Suprapubic skin (tissue), 4 donors: Measurements from ENCODE around the gene SND1. TPM values are rescaled to one million over a fixed set of nuclear protein-coding genes. Genes with fewer than 3 reads are reported as not detected.

Experiments
- DNase-seq, 2 donors: peaks; one replicate each; pipeline ENCODE4 v3.0.0-alpha.2; 2019; ENCODE audit warnings: low spot score in 2 of 2
- H3K27ac ChIP-seq: fragments of 200-600 bp; sonication (generic); one replicate; pipeline ENCODE4 v1.5.1; 2019
- H3K27me3 ChIP-seq: fragments of 200-600 bp; sonication (generic); one replicate; pipeline ENCODE4 v1.5.1; 2019
- H3K36me3 ChIP-seq: fragments of 200-600 bp; sonication (generic); one replicate; pipeline ENCODE4 v1.5.1; 2019
- H3K4me1 ChIP-seq: fragments of 200-600 bp; sonication (generic); one replicate; pipeline ENCODE4 v1.5.1; 2019
- H3K4me3 ChIP-seq: fragments of 200-600 bp; sonication (generic); one replicate; pipeline ENCODE4 v1.5.1; 2019; ENCODE audit warnings: mild to moderate bottlenecking
- H3K9me3 ChIP-seq: fragments of 200-600 bp; sonication (generic); one replicate; pipeline ENCODE4 v1.5.1; 2019
- EP300 ChIP-seq: sonication (generic); formaldehyde crosslinking; IDR thresholded peaks from one replicate; pipeline ENCODE4 v1.6.1; 2017; ENCODE audit warnings: antibody characterized with exemption
- POLR2A ChIP-seq, 2 donors: fragments of 450-650 bp; IDR thresholded peaks; one replicate each; pipeline ENCODE4 v1.6.1; 2017; ENCODE audit warnings: antibody characterized with exemption in 2 of 2, mild to moderate bottlenecking in 2 of 2, moderate library complexity in 2 of 2
- POLR2AphosphoS5 ChIP-seq, 3 donors: sonication (generic); formaldehyde crosslinking; IDR thresholded peaks; one replicate each; pipeline ENCODE4 v1.6.1; 2017; ENCODE audit warnings: antibody characterized with exemption in 3 of 3
- WGBS: methylation state at CpG from one replicate; pipeline ENCODE4 v1.1.5; 2018; 5-methylcytosine and 5-hydroxymethylcytosine counted together
- total RNA-seq, 4 donors: library from RNA; depleted of rRNA; stranded (reverse); fragments of >200 nt; gene quantifications; one replicate each; pipeline ENCODE4 v1.1.0, GENCODE V29; 2016
- TF ChIP-seq, protein P1 (sequence below), 2 donors: fragments of 200-600 bp in 1 of 2; fragments of 450-650 bp in 1 of 2; sonication (generic) in 1 of 2; IDR thresholded peaks; one replicate each; pipeline ENCODE4 v1.5.1; 2016 to 2019; ENCODE audit warnings: antibody characterized with exemption in 2 of 2, mild to moderate bottlenecking in 1 of 2, moderate library complexity in 1 of 2

Gene SND1
- total RNA-seq, 4 donors from 2014 or later: 72.2 to 99.8 (median 77.2) TPM

DNA sequence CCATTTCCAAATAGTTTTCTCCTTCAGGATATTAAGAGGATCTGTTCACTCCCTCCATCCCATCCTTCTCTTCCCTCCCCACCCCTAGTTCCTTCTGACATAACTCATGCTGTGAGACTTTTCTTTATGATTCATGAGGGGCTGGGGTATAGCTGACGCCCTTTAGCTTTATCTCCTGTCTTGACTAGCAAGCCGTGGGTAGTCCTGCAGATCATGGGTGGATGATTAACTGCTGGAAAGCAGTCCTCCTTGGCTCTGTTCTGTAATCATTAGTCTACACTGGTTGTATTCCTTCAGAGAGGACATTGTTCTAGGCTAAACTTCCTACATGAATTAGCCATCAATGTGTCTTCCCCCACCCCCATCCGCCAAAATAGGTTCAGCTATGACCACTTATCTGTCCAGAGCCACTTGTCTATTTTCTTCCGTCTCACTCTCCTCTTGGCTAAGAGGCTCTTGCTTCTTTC, 243.9 kb downstream of the SND1 start:
- TF ChIP-seq POLR2A (IDR thresholded peaks at IDR 0.05): no peak
- TF ChIP-seq, protein P1, sequence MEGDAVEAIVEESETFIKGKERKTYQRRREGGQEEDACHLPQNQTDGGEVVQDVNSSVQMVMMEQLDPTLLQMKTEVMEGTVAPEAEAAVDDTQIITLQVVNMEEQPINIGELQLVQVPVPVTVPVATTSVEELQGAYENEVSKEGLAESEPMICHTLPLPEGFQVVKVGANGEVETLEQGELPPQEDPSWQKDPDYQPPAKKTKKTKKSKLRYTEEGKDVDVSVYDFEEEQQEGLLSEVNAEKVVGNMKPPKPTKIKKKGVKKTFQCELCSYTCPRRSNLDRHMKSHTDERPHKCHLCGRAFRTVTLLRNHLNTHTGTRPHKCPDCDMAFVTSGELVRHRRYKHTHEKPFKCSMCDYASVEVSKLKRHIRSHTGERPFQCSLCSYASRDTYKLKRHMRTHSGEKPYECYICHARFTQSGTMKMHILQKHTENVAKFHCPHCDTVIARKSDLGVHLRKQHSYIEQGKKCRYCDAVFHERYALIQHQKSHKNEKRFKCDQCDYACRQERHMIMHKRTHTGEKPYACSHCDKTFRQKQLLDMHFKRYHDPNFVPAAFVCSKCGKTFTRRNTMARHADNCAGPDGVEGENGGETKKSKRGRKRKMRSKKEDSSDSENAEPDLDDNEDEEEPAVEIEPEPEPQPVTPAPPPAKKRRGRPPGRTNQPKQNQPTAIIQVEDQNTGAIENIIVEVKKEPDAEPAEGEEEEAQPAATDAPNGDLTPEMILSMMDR (IDR thresholded peaks at IDR 0.05): no peak
- TF ChIP-seq EP300: no peak
- no peak for TF ChIP-seq POLR2AphosphoS5 (IDR thresholded peaks at IDR 0.05)
- no peaks in the 10 kb centered on the region for H3K27me3 ChIP-seq
- DNase-seq: no peak
- no peaks in the 10 kb centered on the region for H3K9me3 ChIP-seq
- H3K4me1 ChIP-seq: no peaks in the 10 kb centered on the region
- H3K4me3 ChIP-seq: no peak overlapping the region
- H3K36me3 ChIP-seq: no peaks in the 10 kb centered on the region
- 92% methylated on average over 4 of the region's 4 CpGs for whole genome bisulfite sequencing
- no peak overlapping the region for H3K27ac ChIP-seq

DNA sequence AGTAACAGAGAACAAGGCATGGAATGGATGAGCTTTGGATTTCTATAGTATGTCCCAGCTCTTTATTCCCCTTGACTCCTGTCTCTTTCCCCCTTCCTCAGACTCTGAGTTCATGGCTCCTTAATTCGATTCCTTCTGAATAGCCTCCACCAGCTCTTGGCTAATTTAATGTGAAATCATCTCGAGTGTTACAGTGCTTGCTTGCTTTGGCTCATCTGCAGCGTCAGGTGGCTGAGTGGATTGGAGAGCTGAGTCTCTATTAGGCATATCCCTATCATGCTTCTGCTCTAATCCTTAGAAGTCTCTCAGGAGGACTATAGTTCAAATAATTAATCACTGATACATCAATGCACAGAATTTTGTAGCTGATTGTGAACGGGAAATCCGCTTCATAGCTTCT, 244.7 kb downstream of the SND1 start:
- Histone ChIP-seq H3K4me3 (no peak overlapping the region), H3K27me3 (no peaks in the 10 kb centered on the region), H3K9me3 (no peaks in the 10 kb centered on the region), H3K36me3 (no peaks in the 10 kb centered on the region), H3K4me1 (no peaks in the 10 kb centered on the region), H3K27ac (no peak overlapping the region)
- TF ChIP-seq POLR2A (IDR thresholded peaks at IDR 0.05): no peak
- TF ChIP-seq EP300: no peak
- TF ChIP-seq POLR2AphosphoS5 (IDR thresholded peaks at IDR 0.05): no peak
- TF ChIP-seq, protein P1 (IDR thresholded peaks at IDR 0.05): no peak
- WGBS: 93% methylated on average over 5 of the region's 5 CpGs
- DNase-seq: no peak

DNA sequence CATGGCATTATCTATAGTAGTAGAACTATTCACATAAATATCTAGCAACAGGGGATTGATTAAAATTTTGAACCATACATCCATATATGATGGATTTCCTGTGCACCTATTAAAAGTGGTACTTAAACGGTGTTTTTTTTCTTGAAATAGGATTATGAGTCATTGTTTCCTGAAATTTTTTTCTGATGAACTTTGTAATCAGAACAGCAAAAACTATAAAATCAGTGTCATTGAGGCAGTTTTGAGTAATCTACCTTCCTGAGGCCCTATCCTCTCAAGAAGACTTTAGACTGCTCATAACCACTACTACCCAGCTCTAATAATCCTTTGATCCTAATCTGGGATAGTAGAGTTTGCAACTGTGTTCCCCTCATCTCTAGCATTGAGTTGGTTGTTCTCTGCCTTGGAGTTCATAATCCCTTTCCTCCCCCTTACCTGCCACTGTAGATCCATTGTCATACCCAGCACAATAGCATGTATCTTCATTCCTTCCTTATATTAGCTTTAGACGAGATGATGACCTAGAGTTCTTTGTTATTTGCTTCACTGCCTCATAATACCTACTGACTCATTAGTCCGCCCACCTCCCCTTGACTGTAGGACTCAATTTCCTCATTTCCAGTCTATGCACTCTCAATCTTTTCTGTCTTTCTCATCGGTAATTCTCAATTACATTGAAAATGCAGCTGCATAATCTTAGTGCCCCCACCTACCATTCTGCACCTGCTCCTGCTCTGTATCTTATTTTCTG, 245.9 kb downstream of the SND1 start:
- WGBS: 87% methylated on average over 4 of the region's 4 CpGs
- no peaks in the 10 kb centered on the region for H3K4me1 ChIP-seq
- no peak for TF ChIP-seq EP300
- TF ChIP-seq, protein P1 (IDR thresholded peaks at IDR 0.05): no peak
- no peak for TF ChIP-seq POLR2AphosphoS5 (IDR thresholded peaks at IDR 0.05)
- no peak for TF ChIP-seq POLR2A (IDR thresholded peaks at IDR 0.05)
- no peaks in the 10 kb centered on the region for H3K9me3 ChIP-seq
- H3K36me3 ChIP-seq: no peaks in the 10 kb centered on the region
- no peak overlapping the region for H3K4me3 ChIP-seq
- H3K27me3 ChIP-seq: no peaks in the 10 kb centered on the region
- no peak overlapping the region for H3K27ac ChIP-seq
- no peak for DNase-seq

DNA sequence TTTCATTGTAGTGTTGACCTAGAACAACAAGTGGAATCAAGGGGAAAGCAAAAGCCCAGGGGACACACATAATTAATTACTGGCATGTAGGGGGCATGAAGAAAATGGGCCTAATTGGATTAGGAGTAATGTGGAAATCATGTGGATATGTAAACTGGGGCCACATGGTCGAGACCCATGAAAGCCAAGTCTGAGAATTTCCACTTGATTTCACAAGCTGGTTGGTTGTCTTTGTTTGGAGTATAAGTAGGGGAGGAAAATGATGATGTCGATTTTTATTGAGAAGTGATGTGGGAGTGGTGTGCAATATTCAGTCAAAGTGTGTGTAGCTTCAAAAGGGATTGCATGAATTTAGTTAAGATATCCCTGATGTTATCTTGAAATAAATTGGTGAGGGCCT, 247.4 kb downstream of the SND1 start:
- Histone ChIP-seq H3K36me3 (no peaks in the 10 kb centered on the region), H3K27me3 (no peaks in the 10 kb centered on the region), H3K27ac (no peak overlapping the region), H3K9me3 (no peaks in the 10 kb centered on the region), H3K4me3 (no peak overlapping the region), H3K4me1 (no peaks in the 10 kb centered on the region)
- TF ChIP-seq EP300 (no peak), POLR2AphosphoS5 (IDR thresholded peaks at IDR 0.05) (no peak), POLR2A (IDR thresholded peaks at IDR 0.05) (no peak)
- TF ChIP-seq, protein P1 (IDR thresholded peaks at IDR 0.05): no peak
- WGBS: 77% methylated on average over 2 of the region's 2 CpGs
- no peak for DNase-seq

DNA sequence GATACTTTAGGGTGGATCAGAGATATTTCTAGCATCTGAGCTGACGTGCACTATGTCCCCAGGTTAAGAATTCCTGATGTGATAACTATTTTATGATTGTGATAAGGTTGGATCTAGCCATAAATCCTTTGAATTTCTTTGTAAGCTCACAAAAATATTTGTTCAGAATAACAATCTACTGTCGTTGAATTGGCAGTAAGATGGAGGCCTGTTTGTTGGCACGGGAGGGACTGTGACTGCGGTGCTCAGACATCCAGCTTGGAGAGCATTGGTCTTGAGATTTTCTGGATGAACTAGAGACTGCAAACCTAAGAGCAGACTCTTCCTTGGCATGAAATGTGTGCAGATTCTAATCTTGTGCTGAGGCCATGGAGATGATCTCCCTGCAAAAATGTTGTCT, 248.1 kb downstream of the SND1 start:
- Histone ChIP-seq H3K27ac (no peak overlapping the region), H3K9me3 (no peaks in the 10 kb centered on the region), H3K36me3 (no peaks in the 10 kb centered on the region), H3K4me1 (no peaks in the 10 kb centered on the region), H3K4me3 (no peak overlapping the region), H3K27me3 (no peaks in the 10 kb centered on the region)
- TF ChIP-seq, protein P1 (IDR thresholded peaks at IDR 0.05): no peak
- TF ChIP-seq POLR2A (IDR thresholded peaks at IDR 0.05): no peak
- TF ChIP-seq POLR2AphosphoS5 (IDR thresholded peaks at IDR 0.05): no peak
- TF ChIP-seq EP300: no peak
- DNase-seq: no peak
- WGBS: 56% methylated on average over 4 of the region's 4 CpGs
